HepG2 (cell line): Measurements from ENCODE around the gene FAM78A.

Experiments used
- CBX5 ChIP-seq: sonication (generic); formaldehyde crosslinking; IDR thresholded peaks from 2 replicates; pipeline ENCODE4 v1.4.0; 2020; ENCODE audit warnings: missing genetic modification reagents, borderline replicate concordance
- HIVEP1 ChIP-seq: sonication (generic); formaldehyde crosslinking; IDR thresholded peaks from 2 replicates; pipeline ENCODE4 v1.4.0; 2020; ENCODE audit warnings: mild to moderate bottlenecking, missing genetic modification reagents
- JUND ChIP-seq: sonication (generic); formaldehyde crosslinking; IDR thresholded peaks from 2 replicates; pipeline ENCODE4 v1.8.0; 2022; ENCODE audit warnings: mild to moderate bottlenecking, missing genetic modification reagents
- KAT2B ChIP-seq: fragments of 150-350 bp; IDR thresholded peaks from 2 replicates; pipeline ENCODE4 v1.6.1; 2014; ENCODE audit warnings: low read depth, low read length, borderline replicate concordance
- POLR2A ChIP-seq, 2 experiments: IDR thresholded peaks; 2 replicates each; pipeline ENCODE4 v1.6.1; 2011; ENCODE audit warnings: low read depth in 2 of 2, low read length in 2 of 2, mild to moderate bottlenecking in 1 of 2, moderate library complexity in 1 of 2; ENCODE audit not compliant: insufficient read depth in 1 of 2
- POLR2G ChIP-seq: fragments of 200-400 bp; formaldehyde crosslinking; IDR thresholded peaks from 2 replicates; pipeline ENCODE4 v1.6.1; 2018; ENCODE audit warnings: mild to moderate bottlenecking, low read depth, low read length, moderate library complexity
- SOX5 ChIP-seq: IDR thresholded peaks from 2 replicates; pipeline ENCODE4 v1.6.1; 2016; ENCODE audit warnings: borderline replicate concordance
- WIZ ChIP-seq: sonication (generic); formaldehyde crosslinking; IDR thresholded peaks from 2 replicates; pipeline ENCODE4 v1.5.1; 2020; ENCODE audit warnings: mild to moderate bottlenecking, missing genetic modification reagents
- ZNF138 ChIP-seq: sonication (generic); formaldehyde crosslinking; IDR thresholded peaks from 2 replicates; pipeline ENCODE4 v1.5.0; 2020; ENCODE audit warnings: mild to moderate bottlenecking, low read depth, missing genetic modification reagents
- ZNF766 ChIP-seq: sonication (generic); formaldehyde crosslinking; IDR thresholded peaks from 2 replicates; pipeline ENCODE4 v1.5.0; 2020; ENCODE audit warnings: missing genetic modification reagents, borderline replicate concordance
- ZNF879 ChIP-seq: sonication (generic); formaldehyde crosslinking; IDR thresholded peaks from 2 replicates; pipeline ENCODE4 v1.8.1; 2023; ENCODE audit warnings: missing genetic modification reagents
- TF ChIP-seq, protein P1 (sequence below), 2 experiments: IDR thresholded peaks; 2 replicates each; pipeline ENCODE4 v1.6.1; 2011 to 2012; ENCODE audit warnings: low read length in 2 of 2, borderline replicate concordance in 1 of 2, low read depth in 1 of 2, mild to moderate bottlenecking in 1 of 2, moderate library complexity in 1 of 2
- TF ChIP-seq, protein P2 (sequence below): sonication (generic); formaldehyde crosslinking; IDR thresholded peaks from 2 replicates; pipeline ENCODE4 v1.5.0; 2020; ENCODE audit warnings: mild to moderate bottlenecking, missing genetic modification reagents, moderate library complexity
- TF ChIP-seq, protein P3 (sequence below): sonication (generic); formaldehyde crosslinking; IDR thresholded peaks from 2 replicates; pipeline ENCODE4 v1.4.0; 2020; ENCODE audit warnings: missing genetic modification reagents

DNA sequence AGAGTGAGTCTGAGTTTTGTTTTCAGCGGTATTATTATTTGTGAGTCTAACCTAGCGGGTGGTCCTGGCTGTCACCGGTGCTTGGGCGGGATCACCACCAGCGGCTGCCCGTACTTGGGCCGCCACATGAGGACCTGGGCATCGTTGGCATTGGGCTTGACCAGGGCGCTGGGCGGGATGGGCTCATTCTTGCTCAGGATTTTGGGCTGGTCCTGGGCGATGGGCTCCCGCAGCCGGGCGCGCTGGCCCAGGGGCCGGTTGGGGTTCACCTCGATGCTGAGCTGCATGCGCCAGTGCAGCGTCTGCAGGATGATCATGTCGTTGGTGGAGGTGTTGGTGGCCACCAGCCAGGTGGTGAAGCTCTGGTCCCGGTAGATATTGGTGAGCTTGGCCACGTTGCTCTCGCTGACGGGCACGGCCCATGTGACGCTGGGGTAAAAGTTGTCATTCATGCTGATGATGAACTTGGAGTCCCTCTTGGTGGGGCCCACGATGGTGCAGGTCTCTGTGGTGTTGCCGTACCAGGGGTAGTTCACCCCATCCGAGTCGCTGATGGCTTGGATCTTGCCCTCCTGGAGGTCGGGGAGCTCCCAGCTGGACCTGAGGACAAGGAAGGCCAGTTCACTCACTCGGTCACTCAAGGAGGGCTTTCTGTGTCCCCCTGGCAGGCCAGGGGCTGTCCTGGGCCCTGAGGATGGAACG is 15.4 kb downstream of the FAM78A start:
- TF ChIP-seq WIZ (CRISPR knock-in tag) (no peak), POLR2G (no peak), CBX5 (no peak), ZNF138 (CRISPR knock-in tag) (no peak), HIVEP1 (CRISPR knock-in tag) (no peak), POLR2A (IDR thresholded peaks at IDR 0.05; ENCODE audit: insufficient read depth in 1 of 2, low read depth in 2 of 2, low read length in 2 of 2) (no peak), KAT2B (no peak), SOX5 (CRISPR knock-in tag) (no peak), ZNF879 (CRISPR knock-in tag) (no peak), JUND (CRISPR knock-in tag) (no peak), ZNF766 (CRISPR knock-in tag) (no peak)
- TF ChIP-seq, protein P1, sequence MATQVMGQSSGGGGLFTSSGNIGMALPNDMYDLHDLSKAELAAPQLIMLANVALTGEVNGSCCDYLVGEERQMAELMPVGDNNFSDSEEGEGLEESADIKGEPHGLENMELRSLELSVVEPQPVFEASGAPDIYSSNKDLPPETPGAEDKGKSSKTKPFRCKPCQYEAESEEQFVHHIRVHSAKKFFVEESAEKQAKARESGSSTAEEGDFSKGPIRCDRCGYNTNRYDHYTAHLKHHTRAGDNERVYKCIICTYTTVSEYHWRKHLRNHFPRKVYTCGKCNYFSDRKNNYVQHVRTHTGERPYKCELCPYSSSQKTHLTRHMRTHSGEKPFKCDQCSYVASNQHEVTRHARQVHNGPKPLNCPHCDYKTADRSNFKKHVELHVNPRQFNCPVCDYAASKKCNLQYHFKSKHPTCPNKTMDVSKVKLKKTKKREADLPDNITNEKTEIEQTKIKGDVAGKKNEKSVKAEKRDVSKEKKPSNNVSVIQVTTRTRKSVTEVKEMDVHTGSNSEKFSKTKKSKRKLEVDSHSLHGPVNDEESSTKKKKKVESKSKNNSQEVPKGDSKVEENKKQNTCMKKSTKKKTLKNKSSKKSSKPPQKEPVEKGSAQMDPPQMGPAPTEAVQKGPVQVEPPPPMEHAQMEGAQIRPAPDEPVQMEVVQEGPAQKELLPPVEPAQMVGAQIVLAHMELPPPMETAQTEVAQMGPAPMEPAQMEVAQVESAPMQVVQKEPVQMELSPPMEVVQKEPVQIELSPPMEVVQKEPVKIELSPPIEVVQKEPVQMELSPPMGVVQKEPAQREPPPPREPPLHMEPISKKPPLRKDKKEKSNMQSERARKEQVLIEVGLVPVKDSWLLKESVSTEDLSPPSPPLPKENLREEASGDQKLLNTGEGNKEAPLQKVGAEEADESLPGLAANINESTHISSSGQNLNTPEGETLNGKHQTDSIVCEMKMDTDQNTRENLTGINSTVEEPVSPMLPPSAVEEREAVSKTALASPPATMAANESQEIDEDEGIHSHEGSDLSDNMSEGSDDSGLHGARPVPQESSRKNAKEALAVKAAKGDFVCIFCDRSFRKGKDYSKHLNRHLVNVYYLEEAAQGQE (IDR thresholded peaks at IDR 0.05; ENCODE audit: borderline replicate concordance in 1 of 2, low read depth in 1 of 2, low read length in 2 of 2): no peak
- TF ChIP-seq, protein P2, sequence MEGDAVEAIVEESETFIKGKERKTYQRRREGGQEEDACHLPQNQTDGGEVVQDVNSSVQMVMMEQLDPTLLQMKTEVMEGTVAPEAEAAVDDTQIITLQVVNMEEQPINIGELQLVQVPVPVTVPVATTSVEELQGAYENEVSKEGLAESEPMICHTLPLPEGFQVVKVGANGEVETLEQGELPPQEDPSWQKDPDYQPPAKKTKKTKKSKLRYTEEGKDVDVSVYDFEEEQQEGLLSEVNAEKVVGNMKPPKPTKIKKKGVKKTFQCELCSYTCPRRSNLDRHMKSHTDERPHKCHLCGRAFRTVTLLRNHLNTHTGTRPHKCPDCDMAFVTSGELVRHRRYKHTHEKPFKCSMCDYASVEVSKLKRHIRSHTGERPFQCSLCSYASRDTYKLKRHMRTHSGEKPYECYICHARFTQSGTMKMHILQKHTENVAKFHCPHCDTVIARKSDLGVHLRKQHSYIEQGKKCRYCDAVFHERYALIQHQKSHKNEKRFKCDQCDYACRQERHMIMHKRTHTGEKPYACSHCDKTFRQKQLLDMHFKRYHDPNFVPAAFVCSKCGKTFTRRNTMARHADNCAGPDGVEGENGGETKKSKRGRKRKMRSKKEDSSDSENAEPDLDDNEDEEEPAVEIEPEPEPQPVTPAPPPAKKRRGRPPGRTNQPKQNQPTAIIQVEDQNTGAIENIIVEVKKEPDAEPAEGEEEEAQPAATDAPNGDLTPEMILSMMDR: no peak
- TF ChIP-seq, protein P3, sequence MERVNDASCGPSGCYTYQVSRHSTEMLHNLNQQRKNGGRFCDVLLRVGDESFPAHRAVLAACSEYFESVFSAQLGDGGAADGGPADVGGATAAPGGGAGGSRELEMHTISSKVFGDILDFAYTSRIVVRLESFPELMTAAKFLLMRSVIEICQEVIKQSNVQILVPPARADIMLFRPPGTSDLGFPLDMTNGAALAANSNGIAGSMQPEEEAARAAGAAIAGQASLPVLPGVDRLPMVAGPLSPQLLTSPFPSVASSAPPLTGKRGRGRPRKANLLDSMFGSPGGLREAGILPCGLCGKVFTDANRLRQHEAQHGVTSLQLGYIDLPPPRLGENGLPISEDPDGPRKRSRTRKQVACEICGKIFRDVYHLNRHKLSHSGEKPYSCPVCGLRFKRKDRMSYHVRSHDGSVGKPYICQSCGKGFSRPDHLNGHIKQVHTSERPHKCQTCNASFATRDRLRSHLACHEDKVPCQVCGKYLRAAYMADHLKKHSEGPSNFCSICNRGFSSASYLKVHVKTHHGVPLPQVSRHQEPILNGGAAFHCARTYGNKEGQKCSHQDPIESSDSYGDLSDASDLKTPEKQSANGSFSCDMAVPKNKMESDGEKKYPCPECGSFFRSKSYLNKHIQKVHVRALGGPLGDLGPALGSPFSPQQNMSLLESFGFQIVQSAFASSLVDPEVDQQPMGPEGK (CRISPR knock-in tag): no peak
